ENCODE results near the gene ST3GAL3.

Gene ST3GAL3

GRCh38 chr1:43789604-43790550 lies 82.5 kb downstream of the ST3GAL3 start:
- no peak for DNase-seq

- DNase-seq: no peak
These were observed 83.9 kb downstream of the ST3GAL3 start for GRCh38 chr1:43791243-43791642.

DNA sequence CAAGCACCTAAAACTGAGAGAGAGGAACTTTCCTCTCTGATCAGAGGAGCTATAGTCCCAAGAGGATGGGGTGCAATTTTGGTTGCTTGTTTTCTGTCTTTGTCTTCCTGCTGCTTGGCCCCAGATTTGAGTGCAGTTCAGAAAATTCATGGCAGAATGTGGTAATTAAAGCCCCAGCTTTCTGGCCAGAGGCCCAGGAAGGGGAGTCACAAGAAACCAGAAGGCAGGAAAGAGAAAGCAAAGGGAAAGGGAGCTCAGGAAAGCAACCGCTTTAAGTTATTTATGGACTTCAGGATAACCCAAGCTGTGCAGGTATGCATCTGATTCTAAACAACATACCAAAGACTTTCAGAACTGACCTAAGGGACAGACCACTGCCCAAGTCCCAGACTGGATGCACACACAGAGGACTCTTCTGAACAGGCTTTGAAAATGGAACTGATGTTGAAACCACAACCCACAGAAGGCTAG lies 88.8 kb downstream of the ST3GAL3 start:
- peak; percentile 86 for DNase-seq

DNA sequence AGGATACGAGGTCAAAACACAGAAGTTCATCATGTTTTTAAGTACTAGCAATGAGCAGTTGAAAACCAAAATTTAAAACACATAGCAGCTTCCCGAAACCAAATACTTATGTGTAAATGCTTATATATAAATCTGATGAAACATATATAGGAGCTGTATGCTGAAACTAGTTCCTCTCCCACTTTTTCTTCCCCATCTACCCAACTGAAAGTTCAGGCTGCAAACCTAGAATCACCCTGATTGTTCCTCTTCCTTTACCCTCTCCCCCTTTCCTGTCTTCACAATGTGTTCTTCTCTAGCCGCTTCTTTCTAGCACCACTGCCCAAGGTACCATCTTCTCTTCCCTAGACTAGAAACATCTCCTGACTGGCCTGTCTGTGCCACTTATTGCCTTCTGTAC lies 90.6 kb downstream of the ST3GAL3 start:
- no peak for DNase-seq

DNA sequence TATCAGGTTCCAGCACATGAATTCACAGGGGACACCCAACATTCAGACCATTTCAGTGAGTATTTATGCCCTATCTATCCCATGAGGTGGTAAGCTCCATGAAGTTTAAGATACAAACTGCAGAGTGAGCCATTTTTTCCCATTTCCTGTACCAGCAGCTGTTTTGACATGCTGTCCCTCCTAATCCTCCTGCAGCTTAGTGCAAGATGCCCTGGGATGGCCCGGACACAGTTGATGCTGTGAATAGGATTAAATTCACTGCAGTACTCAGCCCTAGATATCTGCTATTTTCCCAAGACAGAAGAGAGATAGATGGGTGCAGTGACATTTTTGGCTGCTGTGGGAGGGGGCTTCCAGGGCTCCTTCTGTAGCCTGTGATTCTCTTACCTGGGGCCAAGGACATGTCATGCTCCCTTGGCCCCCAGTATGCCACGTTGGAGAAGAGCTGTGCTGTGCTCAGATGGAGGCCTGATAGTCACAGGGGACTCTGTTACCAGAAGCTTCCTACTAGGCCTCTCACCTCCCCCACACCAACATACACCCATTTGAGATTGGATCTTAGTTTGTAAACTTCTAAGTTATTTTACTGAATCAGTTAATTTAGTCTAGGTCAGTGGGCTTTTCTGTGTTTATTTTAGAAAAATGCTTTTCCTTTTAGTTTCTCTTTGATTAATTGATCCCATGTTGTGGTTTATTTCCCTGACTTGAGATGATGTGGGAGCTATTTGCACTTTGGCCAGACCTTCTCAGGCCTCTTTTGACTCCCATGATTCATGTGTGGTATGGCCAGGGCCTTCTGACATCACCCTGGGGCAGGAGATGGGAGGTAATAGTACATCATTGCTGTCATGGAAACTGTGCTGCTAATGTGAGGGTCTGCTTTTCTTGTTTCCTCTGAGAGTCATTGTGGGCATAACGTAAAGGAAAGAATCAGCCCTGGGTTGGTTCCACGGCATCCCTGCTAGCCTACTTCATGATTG lies 92.6 kb downstream of the ST3GAL3 start:
- no peak for DNase-seq

- DNase-seq: no peak
These were observed 93.4 kb downstream of the ST3GAL3 start for GRCh38 chr1:43800771-43801170.

GRCh38 chr1:43801203-43801602 lies 93.9 kb downstream of the ST3GAL3 start:
- no peak for DNase-seq

DNA sequence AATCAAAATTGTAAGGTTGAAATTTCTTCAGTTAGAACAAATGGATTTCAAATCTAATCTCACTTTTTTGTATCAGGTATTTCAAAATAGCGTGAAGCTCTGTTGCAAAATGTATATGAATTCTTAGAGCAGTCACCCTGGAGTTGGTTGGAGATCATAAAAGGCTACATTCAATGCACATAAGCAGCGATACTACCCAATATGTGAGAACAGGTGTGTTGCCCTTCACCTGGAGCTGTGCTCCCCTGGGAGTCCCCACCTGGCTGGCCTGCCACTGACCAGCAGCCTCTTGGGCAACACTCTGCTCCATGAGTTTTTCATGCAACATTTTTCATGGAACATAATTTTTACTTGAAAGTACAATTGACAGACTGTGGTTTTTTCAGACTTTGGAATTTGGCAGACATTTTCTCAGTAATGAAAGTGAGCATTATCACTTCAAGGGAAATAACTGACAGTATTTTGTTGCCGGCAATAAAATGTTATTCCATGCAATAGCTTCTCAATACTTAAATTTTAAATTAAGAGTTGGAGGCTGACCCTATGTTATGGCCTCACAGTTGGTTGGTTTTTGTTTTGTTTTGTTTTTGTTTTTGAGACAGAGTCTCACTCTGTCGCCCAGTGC lies 95.1 kb downstream of the ST3GAL3 start:
- DNase-seq: peak; percentile 44

- DNase-seq: no peak
These were observed 95.8 kb downstream of the ST3GAL3 start for GRCh38 chr1:43803105-43803504.

DNA sequence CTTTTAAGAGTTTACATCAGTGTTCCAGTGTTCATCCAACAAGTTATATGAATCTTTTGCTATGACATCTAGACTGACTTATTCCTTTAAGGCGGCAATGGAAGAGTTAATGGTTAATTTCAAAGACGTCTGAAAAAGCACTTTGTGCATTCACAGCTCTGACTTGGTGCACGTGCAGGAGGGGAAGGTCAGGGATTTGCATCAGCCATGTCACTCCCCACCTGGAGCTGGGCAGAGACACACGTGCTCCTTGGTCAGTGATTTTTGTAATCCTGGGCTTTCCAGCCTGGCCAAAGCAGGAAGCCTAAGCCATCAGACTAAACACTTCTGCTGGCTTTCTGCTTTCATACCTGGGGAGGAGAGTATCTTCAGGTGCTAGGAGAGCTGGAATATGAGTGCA lies 96.3 kb downstream of the ST3GAL3 start:
- no peak for DNase-seq

DNA sequence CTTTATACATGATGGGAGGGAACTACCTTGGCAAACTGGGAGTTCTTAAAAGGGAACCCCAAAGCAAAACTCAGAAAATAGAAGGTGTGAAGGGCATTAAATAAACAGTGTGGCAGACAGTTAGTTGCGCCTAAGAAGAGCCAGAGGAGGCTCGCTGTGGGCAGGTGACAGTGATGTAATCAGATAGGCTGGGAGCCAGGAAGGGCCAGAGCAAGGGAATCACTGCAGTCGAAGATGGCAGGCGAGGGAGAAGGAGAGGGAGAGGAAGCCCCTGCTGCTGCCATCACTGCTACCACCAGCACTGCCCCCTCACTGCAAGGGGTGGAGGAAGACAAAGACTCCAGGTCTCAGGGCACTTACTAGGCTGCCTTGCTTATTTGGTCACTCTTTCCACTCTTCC lies 97.2 kb downstream of the ST3GAL3 start:
- no peak for DNase-seq

- DNase-seq: no peak
These were observed 98.0 kb downstream of the ST3GAL3 start for GRCh38 chr1:43805340-43805739.

DNA sequence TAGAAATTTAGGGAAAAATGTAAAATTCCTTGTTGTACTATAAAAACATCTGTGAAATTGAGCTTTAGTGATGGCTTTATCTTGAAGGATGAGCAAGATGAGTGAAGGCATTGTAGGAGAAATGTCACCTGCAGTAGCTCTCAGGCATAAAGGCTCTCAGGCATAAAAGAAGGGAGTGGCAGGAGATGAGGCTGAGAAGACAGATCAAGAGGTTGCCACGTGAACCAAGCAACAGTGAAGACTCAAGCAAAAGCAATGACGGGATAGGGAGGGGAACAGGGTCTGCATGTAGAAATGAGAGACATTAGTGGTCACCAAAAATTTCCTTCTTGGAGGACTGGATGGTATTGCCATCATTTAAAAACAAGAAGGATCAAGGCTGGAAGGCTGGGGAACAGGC lies 98.8 kb downstream of the ST3GAL3 start:
- no peak for DNase-seq

DNA sequence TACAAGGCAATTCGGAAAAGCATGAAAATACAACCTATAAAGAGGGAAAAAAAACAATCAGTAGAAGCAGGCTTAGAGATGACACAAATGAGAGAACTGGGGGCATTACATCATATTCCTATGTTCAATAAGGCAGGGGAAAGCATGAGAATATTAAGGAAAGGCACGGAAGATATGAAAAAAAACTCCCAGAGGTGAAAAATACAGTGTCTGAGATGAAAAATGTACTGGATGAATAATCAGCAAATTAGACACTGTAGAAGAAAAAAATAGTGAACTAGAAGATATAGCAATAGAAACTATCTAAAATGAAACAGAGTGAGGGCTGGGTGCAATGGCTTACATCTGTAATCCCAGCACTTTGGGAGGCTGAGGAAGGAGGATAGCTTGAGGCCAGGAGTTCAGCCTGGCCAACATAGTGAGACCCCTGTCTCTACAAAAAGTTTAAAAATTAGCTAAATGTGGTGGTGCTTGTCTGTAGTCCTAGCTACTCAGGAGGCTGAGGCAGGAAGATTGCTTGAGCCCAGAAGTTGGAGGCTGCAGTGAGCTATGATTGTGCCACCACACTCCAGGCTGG lies 101.8 kb downstream of the ST3GAL3 start:
- DNase-seq: no peak

DNA sequence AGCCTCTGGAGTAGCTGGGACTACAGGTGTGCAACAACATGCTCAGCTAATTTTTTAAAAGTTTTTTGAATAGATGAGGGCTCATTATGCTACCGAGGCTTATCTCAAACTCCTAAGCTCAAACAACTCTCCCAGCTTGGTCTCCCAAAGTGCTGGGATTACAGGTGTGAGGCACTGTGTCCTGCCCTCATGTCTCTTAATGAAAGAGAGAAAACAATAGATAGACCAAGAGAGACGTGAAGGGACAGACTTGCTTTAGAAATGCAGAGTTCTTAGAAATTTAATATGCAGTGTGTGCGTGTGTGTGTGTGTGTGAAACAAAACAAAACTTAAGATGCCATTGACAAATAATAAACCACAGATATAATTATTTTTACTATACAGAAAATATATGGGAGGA lies 105.2 kb downstream of the ST3GAL3 start:
- DNase-seq: no peak

DNA sequence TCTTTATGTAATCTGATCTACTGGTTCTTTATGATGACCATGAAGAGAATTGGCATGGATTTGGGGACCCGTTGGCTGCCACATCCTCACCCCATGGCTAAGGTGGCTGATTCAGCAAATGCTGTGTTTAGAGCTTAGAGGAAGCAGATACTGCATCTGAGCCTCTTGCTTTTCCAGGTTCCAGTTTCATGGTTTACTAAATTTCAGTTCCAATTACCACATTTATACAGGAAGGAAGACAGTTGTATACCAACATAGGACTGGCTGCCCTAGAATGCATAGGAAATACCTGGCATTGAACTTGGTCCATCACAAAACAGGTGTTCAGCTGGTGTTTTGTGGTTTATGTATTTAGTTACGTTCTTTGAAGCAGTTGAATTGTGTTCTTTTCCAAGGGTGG lies 107.1 kb downstream of the ST3GAL3 start:
- no peak for DNase-seq

DNA sequence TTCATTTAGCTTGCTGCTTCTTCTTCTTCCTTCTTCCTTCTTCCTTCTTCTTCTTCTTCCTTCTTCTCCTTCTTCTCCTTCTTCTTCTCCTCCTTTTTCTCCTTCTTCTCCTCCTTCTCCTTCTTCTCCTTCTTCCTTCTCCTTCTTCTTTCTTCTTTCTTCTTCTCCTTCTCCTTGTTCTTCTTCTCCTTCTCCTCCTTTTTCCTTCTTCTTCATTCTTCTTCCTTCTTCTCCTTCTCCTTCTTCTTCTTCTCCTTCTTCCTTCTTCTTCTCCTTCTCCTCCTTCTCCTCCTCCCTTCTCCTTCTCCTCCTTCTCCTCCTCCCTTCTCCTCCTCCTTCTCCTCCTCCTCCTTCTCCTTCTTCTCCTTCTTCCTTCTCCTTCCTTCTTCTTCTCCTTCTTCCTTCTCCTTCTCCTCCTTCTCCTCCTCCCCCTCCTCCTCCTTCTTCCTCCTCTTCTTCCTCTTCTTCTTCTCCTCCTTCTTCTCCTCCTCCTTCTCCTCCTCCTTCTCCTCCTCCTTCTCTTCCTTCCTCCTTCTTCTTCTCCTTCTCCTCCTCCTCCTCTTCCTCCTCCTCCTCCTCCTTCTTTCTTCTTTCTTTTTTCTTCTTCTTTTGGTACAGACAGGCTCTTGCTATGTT lies 110.1 kb downstream of the ST3GAL3 start:
- no peak for DNase-seq

DNA sequence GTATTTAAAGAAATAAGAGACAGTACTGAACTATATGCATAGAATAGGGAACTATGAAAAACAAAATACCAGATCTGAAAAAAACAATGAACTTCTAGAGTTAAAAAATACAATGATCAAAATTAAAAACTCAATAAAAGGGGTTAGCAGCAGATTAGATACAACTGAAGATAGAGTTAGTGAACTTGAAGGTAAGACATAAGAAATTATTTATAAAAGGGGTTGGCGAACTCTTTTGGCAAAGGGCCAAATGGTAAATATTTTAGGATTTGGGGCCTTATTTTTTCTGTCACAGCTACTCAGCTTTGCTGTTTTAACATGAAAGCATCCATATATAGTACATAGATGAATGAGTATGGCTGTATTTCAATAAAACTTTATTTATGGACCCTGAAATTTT lies 111.4 kb downstream of the ST3GAL3 start:
- no peak for DNase-seq

DNA sequence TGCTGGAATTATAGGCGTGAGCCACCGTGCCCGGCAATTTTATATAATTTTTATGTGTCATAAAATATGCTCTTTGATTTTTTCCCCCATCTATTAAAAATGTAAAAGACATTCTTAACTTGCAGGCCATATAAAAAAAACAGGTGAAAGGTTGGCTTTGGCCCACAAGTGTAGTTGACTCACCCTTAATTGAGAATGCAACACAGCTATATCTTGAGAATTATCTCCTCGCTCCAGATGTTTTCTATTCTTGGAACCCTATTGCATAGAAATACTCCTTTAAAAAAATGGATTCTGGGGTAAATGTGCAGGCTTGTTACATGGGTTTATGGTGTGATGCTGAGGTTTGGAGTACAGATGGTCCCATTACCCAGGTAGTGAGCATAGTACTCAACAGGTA lies 112.0 kb downstream of the ST3GAL3 start:
- no peak for DNase-seq

DNA sequence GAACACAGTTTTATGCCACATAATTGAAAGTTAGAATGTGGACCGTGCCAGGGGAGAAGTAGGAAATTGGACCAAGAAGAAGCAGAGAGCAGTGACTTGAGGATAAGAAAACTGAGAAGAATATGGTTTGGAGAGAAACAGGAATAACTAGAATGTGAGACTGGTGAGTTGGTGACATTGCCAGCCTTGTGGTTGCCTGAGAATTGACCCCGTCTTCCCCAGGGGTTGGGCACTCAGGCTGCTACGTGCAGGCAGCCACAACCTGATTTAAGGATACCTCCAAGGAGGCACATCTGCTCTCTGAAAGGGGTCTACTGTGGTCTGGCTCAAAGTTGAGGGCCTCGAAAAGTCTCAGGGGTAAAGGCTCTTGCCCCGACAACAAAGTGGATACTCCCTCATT lies 114.1 kb downstream of the ST3GAL3 start:
- no peak for DNase-seq

GRCh38 chr1:43822040-43822690 lies 114.8 kb downstream of the ST3GAL3 start:
- no peak for DNase-seq

DNA sequence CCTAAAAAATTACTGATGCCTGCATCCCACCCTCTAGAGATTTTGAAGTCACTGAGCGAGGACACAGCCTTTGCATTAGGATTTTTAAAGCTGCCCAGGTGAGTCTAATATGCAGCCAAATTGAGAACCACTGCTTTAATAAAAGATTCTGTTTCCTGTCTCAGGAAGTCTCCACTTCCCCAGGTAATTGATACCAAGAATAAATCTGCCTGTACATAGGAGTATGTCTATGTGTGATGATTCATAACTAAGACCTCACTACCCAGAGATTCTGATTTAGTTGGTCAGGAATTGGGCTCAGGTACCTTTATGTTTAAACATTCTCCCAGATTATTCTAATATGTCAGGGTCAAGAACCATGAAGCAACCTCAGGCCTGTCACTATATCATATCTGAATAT lies 117.5 kb downstream of the ST3GAL3 start:
- DNase-seq: no peak
